ENCODE data around the gene COX6A2.

The COX6A2 gene

GRCh38 chr16:31435341-31436220, 7.4 kb upstream of the COX6A2 start:
- H3K27me3 ChIP-seq (replicated peaks): no peaks in the 10 kb centered on the region
- H3K36me3 ChIP-seq (replicated peaks): no peaks in the 10 kb centered on the region
- H3K4me3 ChIP-seq (ENCODE audit: low read depth, low read length): no peak overlapping the region
- in situ Hi-C loops (cut with HindIII; ENCODE audit: low pct_ligation_motif_present, low sequenced_read_pairs): no loop called here
- DNase-seq: no peak
- H3K27ac ChIP-seq: no peak overlapping the region
- no peak for TF ChIP-seq CTCF (IDR thresholded peaks at IDR 0.05; ENCODE audit: low read depth, low read length, missing control alignments)

GRCh38 chr16:31430380-31431052, 2.4 kb upstream of the COX6A2 start:
- Histone ChIP-seq H3K27ac (no peak overlapping the region), H3K36me3 (replicated peaks) (no peaks in the 10 kb centered on the region), H3K27me3 (replicated peaks) (peaks cover 2% of the 10 kb centered on the region), H3K4me3 (ENCODE audit: low read depth, low read length) (no peak overlapping the region)
- no peak for DNase-seq
- in situ Hi-C loops (cut with HindIII; ENCODE audit: low pct_ligation_motif_present, low sequenced_read_pairs): no loop called here
- no peak for TF ChIP-seq CTCF (IDR thresholded peaks at IDR 0.05; ENCODE audit: low read depth, low read length, missing control alignments)

- DNase-seq: no peak
- no peak for TF ChIP-seq CTCF (IDR thresholded peaks at IDR 0.05; ENCODE audit: low read depth, low read length, missing control alignments)
- no peak overlapping the region for H3K4me3 ChIP-seq (ENCODE audit: low read depth, low read length)
- H3K27me3 ChIP-seq (replicated peaks): peaks cover 2% of the 10 kb centered on the region
- in situ Hi-C loops (cut with HindIII; ENCODE audit: low pct_ligation_motif_present, low sequenced_read_pairs): no loop called here
- H3K36me3 ChIP-seq (replicated peaks): no peaks in the 10 kb centered on the region
- H3K27ac ChIP-seq: no peak overlapping the region
Observed at GRCh38 chr16:31429796-31430195, 1.6 kb upstream of the COX6A2 start.

- H3K36me3 ChIP-seq (replicated peaks): no peaks in the 10 kb centered on the region
- no peak overlapping the region for H3K4me3 ChIP-seq (ENCODE audit: low read depth, low read length)
- H3K27ac ChIP-seq: no peak overlapping the region
- in situ Hi-C loops (cut with HindIII; ENCODE audit: low pct_ligation_motif_present, low sequenced_read_pairs): no loop called here
- peaks cover 2% of the 10 kb centered on the region for H3K27me3 ChIP-seq (replicated peaks)
- no peak for DNase-seq
- no peak for TF ChIP-seq CTCF (IDR thresholded peaks at IDR 0.05; ENCODE audit: low read depth, low read length, missing control alignments)
Observed at GRCh38 chr16:31429314-31429713, 1.2 kb upstream of the COX6A2 start.

GRCh38 chr16:31428638-31429247, 583 bp upstream of the COX6A2 start:
- DNase-seq: no peak
- peaks cover 2% of the 10 kb centered on the region for H3K27me3 ChIP-seq (replicated peaks)
- no peak overlapping the region for H3K4me3 ChIP-seq (ENCODE audit: low read depth, low read length)
- H3K27ac ChIP-seq: no peak overlapping the region
- no peaks in the 10 kb centered on the region for H3K36me3 ChIP-seq (replicated peaks)
- TF ChIP-seq CTCF (IDR thresholded peaks at IDR 0.05; ENCODE audit: low read depth, low read length, missing control alignments): no peak
- in situ Hi-C loops (cut with HindIII; ENCODE audit: low pct_ligation_motif_present, low sequenced_read_pairs): no loop called here
